ENCODE results near the gene RRAD. TPM values are rescaled to one million over a fixed set of nuclear protein-coding genes. Genes with fewer than 3 reads are reported as not detected.

RRAD gene
- total and polyA plus RNA-seq, 2 of the 4 experiments (the other 2 are of a cell fraction), result 1.3 to 2.1 TPM

- no peaks in the 10 kb centered on the region for H3K4me1 ChIP-seq (ENCODE audit: control insufficient read depth, insufficient read depth, low read length)
- ATAC-seq (ENCODE audit: low read depth) (peak; percentile 99), DNase-seq (peak; percentile 58)
- H3K4me2 ChIP-seq (ENCODE audit: low read depth, low read length), result no peak within 1 kb of the TSS
- H2BK20ac ChIP-seq (ENCODE audit: low read depth, low read length), result no peak within 1 kb of the TSS
- H2BK120ac ChIP-seq (ENCODE audit: low read depth, low read length), result no peak within 1 kb of the TSS
- H3K36me3 ChIP-seq (ENCODE audit: control insufficient read depth, insufficient read depth, low read length), result no peaks in the 10 kb centered on the region
- no peak within 1 kb of the TSS for H3K27ac ChIP-seq (ENCODE audit: insufficient read depth, low read length)
- 17% methylated on average over 2 of the region's 16 CpGs; no CpG with 5 or more reads in 1 of the 2 experiments for WGBS, 2 experiments (ENCODE audit: extremely low coverage in 2 of 2, insufficient read length in 1 of 2)
- no peak within 1 kb of the TSS for H2AK5ac ChIP-seq (ENCODE audit: low read depth, low read length)
- H3K9ac ChIP-seq (ENCODE audit: low read depth, low read length), result no peak within 1 kb of the TSS
- no peak within 1 kb of the TSS for H3K4ac ChIP-seq (ENCODE audit: low read depth, low read length)
- no peak within 1 kb of the TSS for H3K23ac ChIP-seq (ENCODE audit: low read depth, low read length)
- no peaks in the 10 kb centered on the region for H3K79me1 ChIP-seq (ENCODE audit: low read depth in 1 of 2, low read length in 2 of 2)
- peaks cover 3% of the 10 kb centered on the region; the same call in 1 of the 2 replicates for H3K9me1 ChIP-seq (ENCODE audit: insufficient read depth, low read length)
- no peak within 1 kb of the TSS for H2BK15ac ChIP-seq (ENCODE audit: low read depth, low read length)
- no peak within 1 kb of the TSS for H2AK9ac ChIP-seq (replicated peaks; ENCODE audit: low read depth, low read length, poor library complexity)
- ChIA-PET POLR2A (ENCODE audit: unreplicated experiment) (no interaction called here), CTCF (interaction anchor here (0.6 to 1.2 kb wide), 10 partner anchors 9 to 199 kb away, joined by 3 to 4 read pairs (median 3); partner anchors contain the start of genes FBXL8 and TRADD)
- in situ Hi-C loops (cut with MboI; ENCODE audit: low sequenced_read_pairs) (loop anchor here (5.0 to 10.0 kb wide), 2 partner anchors 196 to 494 kb away; partner anchors contain the start of genes FBXL8 and TRADD), dilution Hi-C loops (cut with HindIII; ENCODE audit: low sequenced_read_pairs, unreplicated experiment) (no loop called here), intact Hi-C loops (cut with micrococcal nuclease) (no loop called here)
- no peaks in the 10 kb centered on the region for H4K20me1 ChIP-seq (ENCODE audit: insufficient read depth, low read length)
- peaks cover 36% of the 10 kb centered on the region for H3K27me3 ChIP-seq (ENCODE audit: control insufficient read depth, insufficient read depth, low read length)
- no peak within 1 kb of the TSS for H3K56ac ChIP-seq (ENCODE audit: extremely low read depth, insufficient read depth, low read length)
- peak within 1 kb of the TSS; percentile 33 for H2AFZ ChIP-seq (replicated peaks; ENCODE audit: low read length, poor library complexity)
- no peak within 1 kb of the TSS for H3K18ac ChIP-seq (ENCODE audit: low read depth, low read length)
- H3K4me3 ChIP-seq (ENCODE audit: insufficient read depth, low read depth, low read length), result no peak within 1 kb of the TSS
- H4K5ac ChIP-seq (ENCODE audit: low read depth, low read length), result no peak within 1 kb of the TSS
- no peaks in the 10 kb centered on the region for H3K9me3 ChIP-seq (ENCODE audit: control insufficient read depth, insufficient read depth, low read length)
- H3K14ac ChIP-seq (replicated peaks; ENCODE audit: low read depth, low read length), result no peak within 1 kb of the TSS
- H4K8ac ChIP-seq (ENCODE audit: low read depth in 2 of 2, low read length in 2 of 2), result no peak within 1 kb of the TSS
- no peak within 1 kb of the TSS for H2BK5ac ChIP-seq (ENCODE audit: low read depth, low read length, poor library complexity, severe bottlenecking)
- H4K91ac ChIP-seq (ENCODE audit: insufficient read depth, low read depth, low read length), result no peak within 1 kb of the TSS
- BruUV-seq (replicated peaks), result no TSS peak
- TF ChIP-seq RFX5 (IDR thresholded peaks at IDR 0.05; ENCODE audit: low read depth, low read length) (no peak), MAZ (IDR thresholded peaks at IDR 0.05; ENCODE audit: borderline replicate concordance, low read depth, low read length) (no peak), USF2 (IDR thresholded peaks at IDR 0.05; ENCODE audit: low read depth, low read length) (no peak), BHLHE40 (IDR thresholded peaks at IDR 0.05; ENCODE audit: low read depth, low read length) (no peak), CTCF (conservative IDR thresholded peaks at IDR 0.05; ENCODE audit: low read depth, low read length) (peak; percentile 71), RAD21 (IDR thresholded peaks at IDR 0.05; ENCODE audit: low read length) (peak; percentile 37), CEBPB (IDR thresholded peaks at IDR 0.05; ENCODE audit: low read depth, low read length) (no peak), RCOR1 (IDR thresholded peaks at IDR 0.05; ENCODE audit: insufficient replicate concordance, low read length) (no peak), NFE2L2 (IDR thresholded peaks at IDR 0.05; ENCODE audit: low read depth, low read length) (no peak), SMC3 (IDR thresholded peaks at IDR 0.05; ENCODE audit: low read depth, low read length) (peak; percentile 55), MXI1 (IDR thresholded peaks at IDR 0.05; ENCODE audit: borderline replicate concordance, low read depth, low read length) (no peak), CHD1 (IDR thresholded peaks at IDR 0.05; ENCODE audit: low read depth, low read length) (no peak), MAFK (IDR thresholded peaks at IDR 0.05; ENCODE audit: low read depth, low read length) (no peak), FOS (IDR thresholded peaks at IDR 0.05; ENCODE audit: low read depth, low read length) (no peak), POLR2A (IDR thresholded peaks at IDR 0.05; ENCODE audit: low read depth, low read length) (no peak)
Observed at GRCh38 chr16:66961065-66961744, 35.9 kb upstream of the RRAD start, which contains the start of gene CES3. TSS of gene CES3 (plus strand) at chr16:66961266. CDS start at chr16:66961308, 42 bp downstream.

All from IMR-90 (cell line).